Dendritic cell treated with granulocyte-macrophage colony-stimulating factor and Interleukin-4, amounts not matched to agents 40 ng/mL and 50 ng/mL, for 4 days (primary cell): Measurements from ENCODE around the gene OR14K1.
"Not testable (repeated sequence)": the region's sequence is repeated elsewhere in the genome, so short reads cannot be mapped to it uniquely, and the experiment has no call there.

Source experiments
- H3K27ac Mint-ChIP-seq: one replicate; pipeline ENCODE4 v1.8.0; 2022; ENCODE audit warnings: mild to moderate bottlenecking, mixed read lengths
- H3K27me3 Mint-ChIP-seq: one replicate; pipeline ENCODE4 v1.8.0; 2022; ENCODE audit warnings: mild to moderate bottlenecking, mixed read lengths
- H3K36me3 Mint-ChIP-seq: one replicate; pipeline ENCODE4 v1.8.0; 2022; ENCODE audit warnings: low read depth, mixed read lengths
- H3K4me1 Mint-ChIP-seq: one replicate; pipeline ENCODE4 v1.8.0; 2022; ENCODE audit warnings: low read depth, mixed read lengths
- H3K4me3 Mint-ChIP-seq: one replicate; pipeline ENCODE4 v1.8.0; 2022; ENCODE audit warnings: mild to moderate bottlenecking, moderate library complexity, mixed read lengths
- H3K9me3 Mint-ChIP-seq: one replicate; pipeline ENCODE4 v1.8.0; 2022; ENCODE audit warnings: mixed read lengths
- intact Hi-C: fragments of 100-400 bp; cut with micrococcal nuclease; formaldehyde crosslinking; loops from one replicate; pipeline ENCODE4 v1.15.0; 2022

Gene OR14K1

GRCh38 chr1:247738315-247738714 is at the start of gene OR14K1:
Gene OR14K1, plus strand, starts transcription at chr1:247738615. Its CDS starts 0 bp downstream, at chr1:247738615.
- Mint-ChIP-seq H3K36me3 (no peaks in the 10 kb centered on the region), H3K27ac (no peak within 1 kb of the TSS), H3K27me3 (no peaks in the 10 kb centered on the region)

GRCh38 chr1:247701338-247701737 is 37.1 kb upstream of the OR14K1 start:
- Mint-ChIP-seq H3K27me3 (no peaks in the 10 kb centered on the region), H3K27ac (no peak overlapping the region), H3K36me3 (no peaks in the 10 kb centered on the region), H3K9me3 (no peaks in the 10 kb centered on the region), H3K4me1 (no peaks in the 10 kb centered on the region), H3K4me3 (no peak overlapping the region)
- intact Hi-C loops = no loop called here

More at GRCh38 chr1:247738315-247738714, at the start of gene OR14K1:
- H3K4me3 Mint-ChIP-seq = no peak within 1 kb of the TSS
- H3K4me1 Mint-ChIP-seq = no peaks in the 10 kb centered on the region
- no peaks in the 10 kb centered on the region for H3K9me3 Mint-ChIP-seq
- intact Hi-C loops = no loop called here

- H3K9me3 Mint-ChIP-seq = peaks cover 20% of the 10 kb centered on the region
- H3K4me3 Mint-ChIP-seq, H3K27ac Mint-ChIP-seq, intact Hi-C loops, H3K36me3 Mint-ChIP-seq, H3K27me3 Mint-ChIP-seq, H3K4me1 Mint-ChIP-seq: not testable (repeated sequence)
These were observed 27.7 kb upstream of the OR14K1 start for GRCh38 chr1:247710681-247711080.

GRCh38 chr1:247713753-247714152 is 24.7 kb upstream of the OR14K1 start:
- H3K4me3 Mint-ChIP-seq = no peak overlapping the region
- peaks cover 20% of the 10 kb centered on the region for H3K9me3 Mint-ChIP-seq
- no peaks in the 10 kb centered on the region for H3K27me3 Mint-ChIP-seq
- H3K27ac Mint-ChIP-seq = no peak overlapping the region
- no peaks in the 10 kb centered on the region for H3K4me1 Mint-ChIP-seq
- intact Hi-C loops = no loop called here
- no peaks in the 10 kb centered on the region for H3K36me3 Mint-ChIP-seq

- H3K27ac Mint-ChIP-seq = no peak within 1 kb of the TSS
These were observed 21.9 kb upstream of the OR14K1 start, which contains the start of gene OR6F1 for GRCh38 chr1:247716546-247716945. Gene OR6F1, minus strand, starts transcription at chr1:247716646. Its CDS starts 3,891 bp downstream, at chr1:247712755.

GRCh38 chr1:247721222-247721621 is 17.2 kb upstream of the OR14K1 start:
- no peaks in the 10 kb centered on the region for H3K36me3 Mint-ChIP-seq
- peaks cover 11% of the 10 kb centered on the region for H3K9me3 Mint-ChIP-seq
- no peak overlapping the region for H3K4me3 Mint-ChIP-seq
- H3K4me1 Mint-ChIP-seq = no peaks in the 10 kb centered on the region
- no peaks in the 10 kb centered on the region for H3K27me3 Mint-ChIP-seq
- H3K27ac Mint-ChIP-seq = no peak overlapping the region
- intact Hi-C loops = no loop called here

More at GRCh38 chr1:247716546-247716945, 21.9 kb upstream of the OR14K1 start, which contains the start of gene OR6F1:
- Mint-ChIP-seq H3K4me3 (no peak within 1 kb of the TSS), H3K27me3 (no peaks in the 10 kb centered on the region), H3K36me3 (no peaks in the 10 kb centered on the region), H3K4me1 (no peaks in the 10 kb centered on the region), H3K9me3 (peaks cover 8% of the 10 kb centered on the region)
- intact Hi-C loops = no loop called here

GRCh38 chr1:247740721-247741120 is 2.3 kb downstream of the OR14K1 start:
- Mint-ChIP-seq H3K36me3 (no peaks in the 10 kb centered on the region), H3K4me1 (no peaks in the 10 kb centered on the region), H3K27ac (no peak overlapping the region), H3K27me3 (no peaks in the 10 kb centered on the region), H3K4me3 (no peak overlapping the region), H3K9me3 (no peaks in the 10 kb centered on the region)
- intact Hi-C loops = no loop called here

GRCh38 chr1:247741756-247742155 is 3.3 kb downstream of the OR14K1 start:
- Mint-ChIP-seq H3K4me3 (no peak overlapping the region), H3K9me3 (no peaks in the 10 kb centered on the region), H3K27ac (no peak overlapping the region), H3K4me1 (no peaks in the 10 kb centered on the region), H3K36me3 (no peaks in the 10 kb centered on the region), H3K27me3 (no peaks in the 10 kb centered on the region)
- intact Hi-C loops = no loop called here

GRCh38 chr1:247742215-247742760 is 3.9 kb downstream of the OR14K1 start:
- H3K27me3 Mint-ChIP-seq, H3K9me3 Mint-ChIP-seq, H3K4me3 Mint-ChIP-seq, intact Hi-C loops, H3K27ac Mint-ChIP-seq, H3K4me1 Mint-ChIP-seq, H3K36me3 Mint-ChIP-seq: not testable (repeated sequence)

GRCh38 chr1:247746391-247746935 is 8.0 kb downstream of the OR14K1 start:
- intact Hi-C loops = no loop called here
- no peaks in the 10 kb centered on the region for H3K27me3 Mint-ChIP-seq

GRCh38 chr1:247747616-247748015 is 9.2 kb downstream of the OR14K1 start:
- no peak overlapping the region for H3K27ac Mint-ChIP-seq
- H3K4me1 Mint-ChIP-seq = no peaks in the 10 kb centered on the region
- H3K27me3 Mint-ChIP-seq = no peaks in the 10 kb centered on the region
- intact Hi-C loops = no loop called here
- H3K4me3 Mint-ChIP-seq = no peak overlapping the region
- H3K9me3 Mint-ChIP-seq = peaks cover 24% of the 10 kb centered on the region
- no peaks in the 10 kb centered on the region for H3K36me3 Mint-ChIP-seq

More at GRCh38 chr1:247746391-247746935, 8.0 kb downstream of the OR14K1 start:
- no peaks in the 10 kb centered on the region for H3K4me1 Mint-ChIP-seq
- no peak overlapping the region for H3K27ac Mint-ChIP-seq
- H3K4me3 Mint-ChIP-seq = no peak overlapping the region
- H3K9me3 Mint-ChIP-seq = peaks cover 24% of the 10 kb centered on the region
- no peaks in the 10 kb centered on the region for H3K36me3 Mint-ChIP-seq

GRCh38 chr1:247748041-247748440 is 9.6 kb downstream of the OR14K1 start, which contains the start of gene OR14A2:
Gene OR14A2, minus strand, starts transcription at chr1:247748141.
- no peaks in the 10 kb centered on the region for H3K36me3 Mint-ChIP-seq

GRCh38 chr1:247749870-247750269 is 11.5 kb downstream of the OR14K1 start:
- Mint-ChIP-seq H3K36me3 (no peaks in the 10 kb centered on the region), H3K4me1 (no peaks in the 10 kb centered on the region), H3K4me3 (no peak overlapping the region), H3K9me3 (peaks cover 24% of the 10 kb centered on the region), H3K27me3 (no peaks in the 10 kb centered on the region), H3K27ac (no peak overlapping the region)
- intact Hi-C loops = no loop called here

More at GRCh38 chr1:247748041-247748440, 9.6 kb downstream of the OR14K1 start, which contains the start of gene OR14A2:
- H3K4me1 Mint-ChIP-seq = no peaks in the 10 kb centered on the region
- no peak within 1 kb of the TSS for H3K27ac Mint-ChIP-seq
- H3K27me3 Mint-ChIP-seq = no peaks in the 10 kb centered on the region
- peaks cover 24% of the 10 kb centered on the region for H3K9me3 Mint-ChIP-seq
- intact Hi-C loops = no loop called here
- H3K4me3 Mint-ChIP-seq = no peak within 1 kb of the TSS

GRCh38 chr1:247754311-247754710 is 15.9 kb downstream of the OR14K1 start:
- H3K4me1 Mint-ChIP-seq, H3K27ac Mint-ChIP-seq, H3K36me3 Mint-ChIP-seq, H3K4me3 Mint-ChIP-seq, intact Hi-C loops, H3K27me3 Mint-ChIP-seq: not testable (repeated sequence)
- peaks cover 30% of the 10 kb centered on the region for H3K9me3 Mint-ChIP-seq

- Mint-ChIP-seq H3K36me3 (no peaks in the 10 kb centered on the region), H3K27me3 (no peaks in the 10 kb centered on the region), H3K27ac (no peak within 1 kb of the TSS), H3K4me3 (no peak within 1 kb of the TSS), H3K9me3 (peaks cover 9% of the 10 kb centered on the region), H3K4me1 (no peaks in the 10 kb centered on the region)
- intact Hi-C loops = no loop called here
These were observed 22.0 kb downstream of the OR14K1 start, which contains the start of gene OR1C1 for GRCh38 chr1:247760456-247760855. Gene OR1C1, minus strand, starts transcription at chr1:247760556. Its CDS starts 2,150 bp downstream, at chr1:247758406.
